SU-DHL-6 (cell line): Measurements from ENCODE around the gene OBSCN.

ENCODE experiments used
- EZH2phosphoT487 ChIP-seq: fragments of 200-600 bp; sonication (generic), shearing (Covaris generic); conservative IDR thresholded peaks from 2 replicates; pipeline ENCODE4 v1.6.1; 2018; ENCODE audit warnings: mild to moderate bottlenecking, antibody characterized with exemption, low read length, moderate library complexity, mixed read lengths
- TF ChIP-seq, protein P1 (sequence below): fragments of 200-600 bp; sonication (generic); IDR thresholded peaks from one replicate; pipeline ENCODE4 v1.5.1; 2017; ENCODE audit warnings: antibody characterized with exemption, mild to moderate bottlenecking, low read length, moderate library complexity; ENCODE audit not compliant: insufficient read depth, poor library complexity, severe bottlenecking

DNA sequence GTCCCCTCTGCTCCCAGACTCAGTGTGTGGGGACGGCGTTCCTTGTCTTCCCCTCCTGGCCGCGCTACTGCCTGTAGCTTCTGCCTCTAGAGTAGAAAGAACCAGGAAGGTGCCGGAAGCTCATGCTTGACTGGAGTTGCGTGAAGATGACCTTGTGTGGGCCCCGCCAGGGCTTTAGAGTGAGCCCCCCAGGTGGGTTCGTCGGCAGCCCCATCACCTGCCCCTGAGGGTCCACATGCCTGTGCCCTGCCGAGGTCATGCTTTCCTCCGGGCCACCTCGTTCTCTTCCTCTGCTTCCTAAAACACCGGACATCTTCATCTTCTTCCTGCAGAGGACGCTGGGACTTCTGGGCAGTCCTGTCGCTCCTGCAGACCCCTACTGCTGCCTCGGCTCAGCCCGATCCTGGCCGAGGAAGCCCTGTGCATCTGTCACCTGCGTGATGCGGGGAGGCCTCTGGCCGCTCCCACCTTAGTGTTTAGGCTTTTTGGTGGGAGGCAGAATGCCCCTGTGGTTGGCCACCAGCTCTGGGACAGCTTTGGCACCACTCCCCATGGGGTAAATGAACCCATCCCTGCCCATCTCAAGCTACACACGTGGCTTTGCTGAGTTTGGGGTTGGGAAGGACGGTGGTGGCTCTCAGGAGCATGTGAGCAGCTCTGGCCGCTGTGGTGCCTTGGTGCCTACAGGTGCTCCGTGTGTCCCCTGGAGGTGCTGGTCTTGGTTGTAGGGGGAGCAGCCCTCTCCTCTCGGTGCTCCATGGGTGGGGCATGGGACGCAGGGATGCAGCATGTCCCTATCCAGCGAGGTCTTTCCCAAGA lies 12.3 kb downstream of the OBSCN start:
- TF ChIP-seq, protein P1, sequence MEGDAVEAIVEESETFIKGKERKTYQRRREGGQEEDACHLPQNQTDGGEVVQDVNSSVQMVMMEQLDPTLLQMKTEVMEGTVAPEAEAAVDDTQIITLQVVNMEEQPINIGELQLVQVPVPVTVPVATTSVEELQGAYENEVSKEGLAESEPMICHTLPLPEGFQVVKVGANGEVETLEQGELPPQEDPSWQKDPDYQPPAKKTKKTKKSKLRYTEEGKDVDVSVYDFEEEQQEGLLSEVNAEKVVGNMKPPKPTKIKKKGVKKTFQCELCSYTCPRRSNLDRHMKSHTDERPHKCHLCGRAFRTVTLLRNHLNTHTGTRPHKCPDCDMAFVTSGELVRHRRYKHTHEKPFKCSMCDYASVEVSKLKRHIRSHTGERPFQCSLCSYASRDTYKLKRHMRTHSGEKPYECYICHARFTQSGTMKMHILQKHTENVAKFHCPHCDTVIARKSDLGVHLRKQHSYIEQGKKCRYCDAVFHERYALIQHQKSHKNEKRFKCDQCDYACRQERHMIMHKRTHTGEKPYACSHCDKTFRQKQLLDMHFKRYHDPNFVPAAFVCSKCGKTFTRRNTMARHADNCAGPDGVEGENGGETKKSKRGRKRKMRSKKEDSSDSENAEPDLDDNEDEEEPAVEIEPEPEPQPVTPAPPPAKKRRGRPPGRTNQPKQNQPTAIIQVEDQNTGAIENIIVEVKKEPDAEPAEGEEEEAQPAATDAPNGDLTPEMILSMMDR, result no peak
- TF ChIP-seq EZH2phosphoT487, result no peak
